HG02884 (cell line): ENCODE measurements around the gene DAZAP1.
"Not testable (repeated sequence)": the region's sequence is repeated elsewhere in the genome, so short reads cannot be mapped to it uniquely, and the experiment has no call there.

Experiments used
- ATAC-seq: cut with Tn5 transposase; IDR thresholded peaks from one replicate; pipeline ENCODE4 v1.9.1; 2021; ENCODE audit warnings: mild to moderate bottlenecking, moderate library complexity; ENCODE audit not compliant: unreplicated experiment

The DAZAP1 gene

GRCh38 chr19:1439525-1440417, 32.4 kb downstream of the DAZAP1 start:
- ATAC-seq, result not testable (repeated sequence)

- ATAC-seq, result no peak
Observed at GRCh38 chr19:1440418-1440801, 33.0 kb downstream of the DAZAP1 start.

- ATAC-seq, result no peak
Observed at GRCh38 chr19:1441022-1441426, 33.6 kb downstream of the DAZAP1 start.

- no peak for ATAC-seq
Observed at GRCh38 chr19:1441677-1442438, 34.5 kb downstream of the DAZAP1 start.

- ATAC-seq, result no peak
Observed at GRCh38 chr19:1445185-1445931, 38.0 kb downstream of the DAZAP1 start.

GRCh38 chr19:1445932-1446712, 38.7 kb downstream of the DAZAP1 start:
- ATAC-seq, result no peak

- ATAC-seq, result no peak
Observed at GRCh38 chr19:1446713-1447481, 39.5 kb downstream of the DAZAP1 start.

GRCh38 chr19:1447504-1447903, 40.1 kb downstream of the DAZAP1 start:
- ATAC-seq, result no peak

GRCh38 chr19:1447944-1448343, 40.6 kb downstream of the DAZAP1 start:
- ATAC-seq, result no peak

GRCh38 chr19:1449467-1450442, 42.4 kb downstream of the DAZAP1 start, which contains the start of gene APC2:
Gene APC2 (plus strand): TSS chr19:1450121. CDS start chr19:1453002, 2,881 bp downstream.
- no peak for ATAC-seq

- no peak for ATAC-seq
Observed at GRCh38 chr19:1450735-1451731, 43.6 kb downstream of the DAZAP1 start.

- ATAC-seq, result no peak
Observed at GRCh38 chr19:1451916-1452801, 44.8 kb downstream of the DAZAP1 start.

GRCh38 chr19:1452802-1453524, 45.6 kb downstream of the DAZAP1 start:
- no peak for ATAC-seq

- no peak for ATAC-seq
Observed at GRCh38 chr19:1453525-1454364, 46.4 kb downstream of the DAZAP1 start.

GRCh38 chr19:1455002-1455335, 47.6 kb downstream of the DAZAP1 start:
- no peak for ATAC-seq
